GM21723 (cell line): Measurements from ENCODE around the gene DOCK4.
A peak's percentile ranks its signal among the peaks of the same experiment; 100 is the strongest.

ENCODE experiments used
- ATAC-seq: cut with Tn5 transposase; IDR thresholded peaks from one replicate; pipeline ENCODE4 v1.9.1; 2021; ENCODE audit warnings: mild to moderate bottlenecking, moderate library complexity; ENCODE audit not compliant: unreplicated experiment

DOCK4 gene

GRCh38 chr7:112223310-112223709, 17.1 kb upstream of the DOCK4 start:
- no peak for ATAC-seq

DNA sequence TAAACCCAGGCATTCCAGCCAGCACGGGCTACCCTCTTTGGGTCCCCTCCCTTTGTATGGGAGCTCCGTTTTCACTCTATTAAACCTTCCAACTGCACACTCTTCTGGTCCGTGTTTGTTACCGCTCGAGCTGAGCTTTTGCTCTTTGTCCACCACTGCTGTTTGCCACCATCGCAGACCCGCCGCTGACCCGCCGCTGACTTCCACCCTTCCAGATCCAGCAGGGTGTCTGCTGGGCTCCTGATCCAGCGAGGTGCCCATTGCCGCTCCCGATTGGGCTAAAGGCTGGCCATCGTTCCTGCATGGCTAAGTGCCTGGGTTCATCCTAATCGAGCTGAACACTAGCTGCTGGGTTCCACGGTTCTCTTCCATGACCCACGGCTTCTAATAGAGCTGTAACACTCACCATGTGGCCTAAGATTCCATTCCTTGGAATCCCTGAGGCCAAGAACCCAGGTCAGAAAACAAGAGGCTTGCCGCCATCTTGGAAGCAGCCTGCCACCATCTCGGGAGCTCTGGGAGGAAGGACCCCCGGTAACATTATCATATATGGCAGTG, 14.8 kb upstream of the DOCK4 start:
- no peak for ATAC-seq

DNA sequence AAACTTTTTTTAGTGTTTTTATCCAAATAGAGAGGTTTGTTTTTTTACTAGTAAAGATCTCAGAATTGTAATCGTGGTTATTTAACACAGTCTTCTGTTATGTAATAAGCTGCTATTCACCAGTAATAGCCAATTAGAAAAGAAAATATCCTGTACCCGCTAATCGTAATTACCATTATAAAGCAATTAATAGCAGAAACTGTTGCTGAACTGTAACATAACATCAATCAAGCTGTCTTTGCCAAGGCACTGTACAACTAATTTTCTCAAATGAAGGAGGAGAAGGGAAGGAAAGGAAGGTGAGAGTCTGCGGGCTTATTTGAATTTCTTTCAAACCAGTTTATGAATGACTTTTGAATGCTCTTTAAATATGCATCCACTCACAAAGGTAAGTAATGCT, 9.6 kb upstream of the DOCK4 start:
- no peak for ATAC-seq

GRCh38 chr7:112214883-112215282, 8.7 kb upstream of the DOCK4 start:
- ATAC-seq: no peak

- no peak for ATAC-seq
Measured at GRCh38 chr7:112214268-112214667, 8.1 kb upstream of the DOCK4 start.

DNA sequence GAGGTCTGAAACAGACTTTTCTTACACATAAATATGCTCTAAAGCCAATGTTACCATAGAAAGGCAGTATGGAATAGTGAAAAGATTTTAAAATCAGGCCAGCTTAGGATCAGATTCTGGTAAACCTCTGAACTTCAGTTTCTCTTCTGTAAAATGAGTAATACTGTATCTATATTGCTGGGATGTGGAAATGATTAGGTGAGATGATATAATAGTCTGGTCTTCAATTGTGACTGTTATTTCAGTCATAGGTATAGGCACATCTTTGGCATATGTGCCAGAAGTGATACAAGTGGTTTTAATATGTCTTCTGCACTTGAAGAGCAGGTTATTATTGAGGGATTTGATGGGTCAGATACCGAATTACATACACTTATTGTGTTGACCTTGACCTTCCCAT, 7.5 kb upstream of the DOCK4 start:
- ATAC-seq: no peak

GRCh38 chr7:112212571-112212970, 6.4 kb upstream of the DOCK4 start:
- ATAC-seq: no peak

GRCh38 chr7:112211348-112211907, 5.2 kb upstream of the DOCK4 start:
- no peak for ATAC-seq

DNA sequence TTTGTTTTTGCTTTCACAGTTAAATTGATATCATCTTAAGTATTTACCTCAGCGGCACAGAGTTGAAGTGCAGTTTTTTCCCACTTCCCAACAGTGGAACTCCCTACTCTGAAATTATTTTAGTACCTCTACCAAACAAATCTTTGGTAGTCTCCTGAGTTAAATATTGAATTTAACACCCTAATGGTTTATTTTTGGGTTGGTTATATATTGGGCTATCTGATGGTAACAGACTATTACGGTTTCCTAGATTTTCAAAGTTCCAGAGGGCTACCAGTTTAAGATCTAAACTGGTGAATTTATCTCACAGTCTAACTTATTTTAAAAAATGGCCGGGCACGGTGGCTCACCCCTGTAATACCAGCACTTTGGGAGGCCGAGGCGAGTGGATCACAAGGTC, 1.6 kb upstream of the DOCK4 start:
- no peak for ATAC-seq

DNA sequence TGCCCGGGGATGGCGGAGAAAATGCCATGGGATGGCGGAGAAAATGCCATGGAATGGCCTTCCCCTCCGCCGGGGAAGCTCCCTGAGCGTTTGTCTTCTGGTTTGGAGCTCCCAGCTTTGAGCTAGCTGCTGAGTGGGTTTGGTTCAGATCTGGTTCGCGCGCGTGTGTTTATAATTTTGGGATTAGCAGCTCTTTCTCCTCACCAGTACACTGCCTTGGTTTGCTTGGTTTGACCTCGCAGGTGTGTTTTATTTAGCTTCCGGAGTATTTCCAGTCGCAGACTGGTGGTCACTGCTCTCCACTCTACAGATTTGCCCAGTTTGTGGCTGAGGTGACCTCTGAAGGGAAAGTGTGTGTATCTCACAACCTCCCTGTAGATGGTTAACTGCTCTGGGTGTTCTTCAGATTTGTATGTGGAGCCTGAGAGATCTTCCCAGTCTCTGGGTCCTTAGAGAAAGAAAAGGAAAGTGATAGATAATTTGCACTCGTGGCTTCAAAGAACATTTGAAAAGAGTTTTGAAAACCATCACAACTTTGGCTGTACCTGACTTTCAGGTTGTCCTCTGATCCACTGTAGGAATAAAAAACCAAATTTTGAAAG, 893 bp upstream of the DOCK4 start:
- ATAC-seq: peak; percentile 0

GRCh38 chr7:112205343-112206237, 609 bp downstream of the DOCK4 start:
- peak; percentile 22 for ATAC-seq

DNA sequence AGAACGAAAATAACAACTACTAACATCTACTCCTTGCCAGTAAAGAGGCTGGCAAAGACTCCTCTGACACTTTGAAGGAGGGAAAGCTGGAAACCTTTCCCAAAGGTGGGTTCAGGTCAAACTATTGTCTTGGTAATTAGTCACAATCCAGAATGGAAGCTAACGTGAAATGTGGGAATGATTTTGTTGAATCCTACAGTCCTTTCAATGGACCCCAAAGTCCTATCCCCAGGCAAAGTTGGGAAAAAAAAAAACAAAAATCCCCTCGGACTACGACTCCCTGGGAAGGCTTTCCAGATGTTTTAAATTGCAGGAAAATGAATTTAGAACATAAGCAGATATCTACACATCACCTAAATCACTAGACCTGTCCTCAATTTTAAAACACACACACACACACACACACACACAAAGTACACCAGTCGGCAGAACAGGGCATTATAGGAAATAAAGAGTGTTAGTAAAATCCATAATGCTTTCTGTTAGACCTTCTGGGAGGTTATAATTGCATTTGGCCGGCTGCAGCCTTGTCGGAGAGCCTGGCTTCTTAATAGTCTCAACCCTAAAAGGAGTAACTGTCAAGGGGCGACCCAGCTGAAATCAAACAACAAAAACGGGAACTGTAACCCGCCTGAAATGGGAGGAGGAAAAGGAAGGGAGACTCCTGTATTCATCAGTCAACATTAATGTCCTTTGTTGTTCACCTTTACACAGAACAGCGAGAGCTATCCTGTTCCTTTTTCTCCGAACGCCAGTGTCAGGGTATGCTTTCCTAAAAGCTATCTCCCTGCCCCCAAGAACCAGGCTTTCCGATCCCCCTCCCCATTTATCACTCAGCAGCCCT, 1.5 kb downstream of the DOCK4 start:
- no peak for ATAC-seq

DNA sequence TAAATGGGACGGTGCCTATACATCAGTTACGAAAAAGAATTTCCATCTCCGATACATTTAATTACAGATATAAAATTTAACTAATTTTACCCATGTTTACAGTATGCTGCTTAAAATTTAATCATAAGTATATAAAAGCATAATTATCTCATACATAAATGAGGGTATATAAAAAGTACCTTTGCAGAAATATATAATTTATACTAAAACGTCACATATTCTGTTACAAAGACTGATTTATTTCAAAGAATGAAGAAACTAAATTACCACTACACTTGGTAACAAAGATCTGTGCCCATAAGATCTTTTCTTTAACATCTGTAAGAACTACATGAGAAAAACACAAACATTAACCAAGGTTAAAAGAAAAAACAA, 2.8 kb downstream of the DOCK4 start:
- ATAC-seq: no peak

DNA sequence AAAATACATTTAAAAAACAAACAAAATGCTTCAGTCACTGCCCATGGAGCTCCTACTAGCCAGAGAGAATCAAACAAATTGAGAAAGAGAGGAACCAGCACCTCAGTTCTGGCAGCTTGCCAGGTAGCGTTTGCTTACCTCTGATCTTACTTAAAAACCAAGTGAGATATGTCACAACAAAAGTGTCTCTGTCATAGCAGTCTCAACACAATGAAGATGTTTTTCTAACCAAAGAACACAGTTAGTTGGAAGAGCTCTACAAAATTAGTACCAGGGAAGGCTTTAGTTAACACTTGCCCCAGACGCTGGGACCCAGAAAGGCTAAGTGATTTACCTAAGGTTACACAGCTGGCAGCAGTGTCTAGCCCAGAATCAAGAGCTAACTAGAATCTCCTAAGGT, 3.4 kb downstream of the DOCK4 start:
- no peak for ATAC-seq

GRCh38 chr7:112201839-112202238, 4.4 kb downstream of the DOCK4 start:
- no peak for ATAC-seq

- no peak for ATAC-seq
Measured at GRCh38 chr7:112201411-112201810, 4.8 kb downstream of the DOCK4 start.

- ATAC-seq: no peak
Measured at GRCh38 chr7:112199672-112200071, 6.5 kb downstream of the DOCK4 start.

DNA sequence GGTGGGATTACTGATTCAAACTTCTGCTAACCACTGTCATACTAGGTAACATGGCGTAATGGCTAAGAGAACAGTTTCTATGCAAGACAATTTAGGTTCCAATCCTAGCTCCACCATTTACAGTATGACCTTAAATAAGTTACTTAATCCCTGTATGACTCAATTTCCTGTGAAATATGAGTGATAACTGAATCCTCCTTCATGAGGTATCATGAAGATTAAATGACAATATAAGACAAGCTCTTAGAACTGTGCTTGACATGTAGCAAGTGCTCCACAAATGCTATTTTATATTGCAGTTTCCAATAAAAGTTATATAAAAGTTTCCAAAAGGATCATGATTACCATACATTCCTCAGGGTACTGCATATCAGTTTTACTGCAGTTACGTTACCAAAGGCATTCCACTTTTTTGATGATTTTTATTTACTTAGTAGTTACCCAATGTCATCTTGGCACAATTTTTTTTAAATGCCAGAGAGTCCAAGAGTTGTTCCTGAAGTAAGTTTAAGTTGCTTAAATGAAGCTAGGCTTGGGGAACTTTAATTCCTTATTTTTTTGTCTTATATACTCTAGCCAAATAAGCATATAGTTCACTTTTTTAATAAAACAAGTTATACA, 7.1 kb downstream of the DOCK4 start:
- ATAC-seq: no peak

DNA sequence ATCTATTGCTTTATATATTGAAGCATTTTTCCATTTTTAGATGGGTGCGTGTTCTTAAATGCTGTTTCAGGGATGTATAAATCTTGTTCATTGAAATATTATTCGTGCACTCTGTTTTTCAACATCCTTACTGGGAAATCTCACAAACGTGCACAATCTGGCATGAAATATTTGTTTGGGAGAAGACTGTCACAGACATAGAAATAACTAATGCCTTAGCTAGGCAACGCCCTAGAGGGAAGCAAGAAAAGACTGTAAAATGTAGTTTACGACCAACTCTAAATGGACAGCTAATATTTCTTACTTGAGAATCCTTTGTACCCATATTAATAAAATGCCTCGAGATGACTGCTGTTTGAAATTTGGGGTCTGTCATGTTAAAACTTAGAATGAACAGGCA, 8.9 kb downstream of the DOCK4 start:
- no peak for ATAC-seq

- no peak for ATAC-seq
Measured at GRCh38 chr7:112195717-112196116, 10.5 kb downstream of the DOCK4 start.
